Effector memory CD4-positive, alpha-beta T cell (primary cell): ENCODE results near the gene EFS.

Experiments used
- DNase-seq, 3 donors: peaks; one replicate each; pipeline ENCODE4 v3.0.0-alpha.2; 2020
- H3K27ac ChIP-seq: 2 replicates; pipeline ENCODE4 v1.7.0; 2013; ENCODE audit warnings: mild to moderate bottlenecking, low read length, moderate library complexity; ENCODE audit not compliant: insufficient read depth, poor library complexity, severe bottlenecking
- H3K27me3 ChIP-seq: replicated peaks from 2 replicates; pipeline ENCODE4 v1.7.0; 2013; ENCODE audit warnings: mild to moderate bottlenecking, low read length; ENCODE audit not compliant: insufficient read depth, control insufficient read depth, poor library complexity, severe bottlenecking
- H3K36me3 ChIP-seq: 2 replicates; pipeline ENCODE4 v1.7.0; 2013; ENCODE audit warnings: mild to moderate bottlenecking, low read length, moderate library complexity; ENCODE audit not compliant: control insufficient read depth, insufficient read depth
- H3K4me1 ChIP-seq: 2 replicates; pipeline ENCODE4 v1.7.0; 2013; ENCODE audit warnings: low read length, mild to moderate bottlenecking; ENCODE audit not compliant: control insufficient read depth, insufficient read depth, poor library complexity, severe bottlenecking
- H3K4me3 ChIP-seq: 2 replicates; pipeline ENCODE4 v1.7.0; 2013; ENCODE audit warnings: low read length, low read depth, mild to moderate bottlenecking; ENCODE audit not compliant: insufficient read depth, poor library complexity, severe bottlenecking
- H3K9me3 ChIP-seq: 2 replicates; pipeline ENCODE4 v1.7.0; 2013; ENCODE audit warnings: mild to moderate bottlenecking, low read length, moderate library complexity; ENCODE audit not compliant: control insufficient read depth

Gene EFS

GRCh38 chr14:23370221-23370620 lies 5.2 kb upstream of the EFS start:
- Histone ChIP-seq H3K9me3 (no peaks in the 10 kb centered on the region), H3K4me3 (no peak overlapping the region), H3K4me1 (no peaks in the 10 kb centered on the region), H3K36me3 (no peaks in the 10 kb centered on the region), H3K27ac (no peak overlapping the region), H3K27me3 (peaks cover 5% of the 10 kb centered on the region)
- no peak for DNase-seq

GRCh38 chr14:23366426-23366921 lies 1.5 kb upstream of the EFS start:
- H3K4me3 ChIP-seq: no peak overlapping the region
- peaks cover 16% of the 10 kb centered on the region for H3K27me3 ChIP-seq
- H3K9me3 ChIP-seq: no peaks in the 10 kb centered on the region
- H3K4me1 ChIP-seq: no peaks in the 10 kb centered on the region
- DNase-seq: no peak
- no peak overlapping the region for H3K27ac ChIP-seq
- H3K36me3 ChIP-seq: no peaks in the 10 kb centered on the region

- Histone ChIP-seq H3K4me3 (no peak overlapping the region), H3K36me3 (no peaks in the 10 kb centered on the region), H3K9me3 (no peaks in the 10 kb centered on the region), H3K27ac (no peak overlapping the region), H3K27me3 (peaks cover 16% of the 10 kb centered on the region), H3K4me1 (no peaks in the 10 kb centered on the region)
- DNase-seq: no peak
Measured at GRCh38 chr14:23365732-23366425, 907 bp upstream of the EFS start.

GRCh38 chr14:23364164-23365035 lies 572 bp downstream of the EFS start:
- DNase-seq: no peak
- no peak overlapping the region for H3K4me3 ChIP-seq
- no peaks in the 10 kb centered on the region for H3K36me3 ChIP-seq
- no peaks in the 10 kb centered on the region for H3K9me3 ChIP-seq
- H3K4me1 ChIP-seq: no peaks in the 10 kb centered on the region
- H3K27ac ChIP-seq: no peak overlapping the region
- H3K27me3 ChIP-seq: peaks cover 16% of the 10 kb centered on the region

- no peaks in the 10 kb centered on the region for H3K9me3 ChIP-seq
- peaks cover 16% of the 10 kb centered on the region for H3K27me3 ChIP-seq
- H3K4me1 ChIP-seq: no peaks in the 10 kb centered on the region
- no peak overlapping the region for H3K27ac ChIP-seq
- H3K36me3 ChIP-seq: no peaks in the 10 kb centered on the region
- DNase-seq: no peak
- H3K4me3 ChIP-seq: no peak overlapping the region
Measured at GRCh38 chr14:23362200-23362599, 2.8 kb downstream of the EFS start.

GRCh38 chr14:23361763-23362162 lies 3.2 kb downstream of the EFS start:
- Histone ChIP-seq H3K4me3 (no peak overlapping the region), H3K4me1 (no peaks in the 10 kb centered on the region), H3K27me3 (peaks cover 16% of the 10 kb centered on the region), H3K9me3 (no peaks in the 10 kb centered on the region), H3K27ac (no peak overlapping the region), H3K36me3 (no peaks in the 10 kb centered on the region)
- no peak for DNase-seq

GRCh38 chr14:23361320-23361719 lies 3.7 kb downstream of the EFS start:
- DNase-seq: no peak
- no peaks in the 10 kb centered on the region for H3K4me1 ChIP-seq
- H3K9me3 ChIP-seq: no peaks in the 10 kb centered on the region
- no peaks in the 10 kb centered on the region for H3K36me3 ChIP-seq
- no peak overlapping the region for H3K4me3 ChIP-seq
- no peak overlapping the region for H3K27ac ChIP-seq
- H3K27me3 ChIP-seq: peaks cover 16% of the 10 kb centered on the region

- no peaks in the 10 kb centered on the region for H3K36me3 ChIP-seq
- H3K27ac ChIP-seq: no peak overlapping the region
- H3K9me3 ChIP-seq: no peaks in the 10 kb centered on the region
- H3K27me3 ChIP-seq: peaks cover 11% of the 10 kb centered on the region
- no peak for DNase-seq
- no peaks in the 10 kb centered on the region for H3K4me1 ChIP-seq
- H3K4me3 ChIP-seq: no peak overlapping the region
Measured at GRCh38 chr14:23360496-23360895, 4.5 kb downstream of the EFS start.

- Histone ChIP-seq H3K4me3 (no peak overlapping the region), H3K4me1 (no peaks in the 10 kb centered on the region), H3K27ac (no peak overlapping the region), H3K36me3 (no peaks in the 10 kb centered on the region), H3K27me3 (peaks cover 10% of the 10 kb centered on the region), H3K9me3 (no peaks in the 10 kb centered on the region)
- no peak for DNase-seq
Measured at GRCh38 chr14:23359722-23360447, 5.1 kb downstream of the EFS start.
